LoVo (cell line): ENCODE data around the gene TMIGD2.
"Not testable (repeated sequence)": the region's sequence is repeated elsewhere in the genome, so short reads cannot be mapped to it uniquely, and the experiment has no call there.

Source experiments
- DNase-seq: peaks from one replicate; pipeline ENCODE4 v3.0.0-alpha.2; 2016; ENCODE audit warnings: low spot score

Gene TMIGD2

GRCh38 chr19:4267101-4267900, 34.9 kb downstream of the TMIGD2 start:
- peak; percentile 42 for DNase-seq

GRCh38 chr19:4266253-4267000, 35.8 kb downstream of the TMIGD2 start:
- DNase-seq, result no peak

- no peak for DNase-seq
Measured at GRCh38 chr19:4264812-4265211, 37.4 kb downstream of the TMIGD2 start.

- DNase-seq, result no peak
Measured at GRCh38 chr19:4260613-4261191, 41.5 kb downstream of the TMIGD2 start.

GRCh38 chr19:4258181-4258580, 44.0 kb downstream of the TMIGD2 start:
- DNase-seq, result no peak

- no peak for DNase-seq
Measured at GRCh38 chr19:4257025-4257424, 45.2 kb downstream of the TMIGD2 start.

GRCh38 chr19:4256563-4256962, 45.6 kb downstream of the TMIGD2 start:
- DNase-seq, result no peak

- DNase-seq, result peak; percentile 99
Measured at GRCh38 chr19:4246767-4247593, 55.2 kb downstream of the TMIGD2 start, which contains the start of gene YJU2. YJU2 (plus strand) TSS chr19:4247080; CDS start chr19:4247147, 67 bp downstream.

- not testable (repeated sequence) for DNase-seq
Measured at GRCh38 chr19:4245938-4246337, 56.3 kb downstream of the TMIGD2 start.
